Measurements from ENCODE around the gene UNC5C. TPM values are rescaled to one million over a fixed set of nuclear protein-coding genes. Genes with fewer than 3 reads are reported as not detected.

UNC5C gene
- total and polyA plus RNA-seq, 7 experiments from 2014 or later = not detected

GRCh38 chr4:95476121-95476520, 72.7 kb downstream of the UNC5C start:
- H3K4me3 ChIP-seq (ENCODE audit: low read length) = no peak overlapping the region
- Mint-ChIP-seq H3K27me3 (peaks cover 0 to 8% (median 0%) of the 10 kb centered on the region in 5 donors), H3K4me3 (no peak overlapping the region), H3K9me3 (peaks cover 0 to 1% (median 0%) of the 10 kb centered on the region in 11 donors), H3K36me3 (no peaks in the 10 kb centered on the region), H3K27ac (no peak overlapping the region), H3K4me1 (no peaks in the 10 kb centered on the region)
- H3K27me3 ChIP-seq (ENCODE audit: control insufficient read depth in 2 of 2, insufficient read depth in 2 of 2, low read length in 2 of 2) = no peaks in the 10 kb centered on the region
- CTCF ChIA-PET = no interaction called here
- H3K4me1 ChIP-seq (ENCODE audit: control insufficient read depth in 2 of 2, insufficient read depth in 2 of 2, low read length in 2 of 2) = no peaks in the 10 kb centered on the region
- H3K27ac ChIP-seq (ENCODE audit: low read depth, low read length) = no peak overlapping the region
- intact Hi-C loops (cut with micrococcal nuclease) = no loop called here
- no peak for DNase-seq
- no peaks in the 10 kb centered on the region for H3K36me3 ChIP-seq (ENCODE audit: control insufficient read depth in 2 of 3, insufficient read depth in 3 of 3, low read length in 3 of 3)
- H3K9me3 ChIP-seq (ENCODE audit: control insufficient read depth in 2 of 3, low read length in 3 of 3) = no peaks in the 10 kb centered on the region
- POLR2A ChIA-PET = no interaction called here
- no peak for ATAC-seq

GRCh38 chr4:95472534-95472933, 76.2 kb downstream of the UNC5C start:
- DNase-seq = no peak
- H3K4me1 ChIP-seq (ENCODE audit: control insufficient read depth in 2 of 2, insufficient read depth in 2 of 2, low read length in 2 of 2) = no peaks in the 10 kb centered on the region
- H3K36me3 Mint-ChIP-seq = no peaks in the 10 kb centered on the region
- no peaks in the 10 kb centered on the region for H3K36me3 ChIP-seq (ENCODE audit: control insufficient read depth in 2 of 3, insufficient read depth in 3 of 3, low read length in 3 of 3)
- CTCF ChIA-PET = no interaction called here
- POLR2A ChIA-PET = no interaction called here
- H3K9me3 ChIP-seq (ENCODE audit: control insufficient read depth in 2 of 3, low read length in 3 of 3) = no peaks in the 10 kb centered on the region
- no peaks in the 10 kb centered on the region for H3K9me3 Mint-ChIP-seq
- H3K4me1 Mint-ChIP-seq = no peaks in the 10 kb centered on the region
- peaks cover 0 to 8% (median 0%) of the 10 kb centered on the region in 5 donors for H3K27me3 Mint-ChIP-seq
- no peak for ATAC-seq
- no peak overlapping the region for H3K27ac ChIP-seq (ENCODE audit: low read depth, low read length)
- no peaks in the 10 kb centered on the region for H3K27me3 ChIP-seq (ENCODE audit: control insufficient read depth in 2 of 2, insufficient read depth in 2 of 2, low read length in 2 of 2)
- H3K27ac Mint-ChIP-seq = no peak overlapping the region
- intact Hi-C loops (cut with micrococcal nuclease) = no loop called here
- no peak overlapping the region for H3K4me3 Mint-ChIP-seq
- H3K4me3 ChIP-seq (ENCODE audit: low read length) = no peak overlapping the region

- Histone ChIP-seq H3K9me3 (ENCODE audit: control insufficient read depth in 2 of 3, low read length in 3 of 3) (no peaks in the 10 kb centered on the region), H3K27ac (ENCODE audit: low read depth, low read length) (no peak overlapping the region), H3K36me3 (ENCODE audit: control insufficient read depth in 2 of 3, insufficient read depth in 3 of 3, low read length in 3 of 3) (no peaks in the 10 kb centered on the region), H3K4me3 (ENCODE audit: low read length) (no peak overlapping the region), H3K4me1 (ENCODE audit: control insufficient read depth in 2 of 2, insufficient read depth in 2 of 2, low read length in 2 of 2) (no peaks in the 10 kb centered on the region), H3K27me3 (ENCODE audit: control insufficient read depth in 2 of 2, insufficient read depth in 2 of 2, low read length in 2 of 2) (no peaks in the 10 kb centered on the region)
- no peak for DNase-seq
- no peak overlapping the region for H3K4me3 Mint-ChIP-seq
- H3K4me1 Mint-ChIP-seq = peaks cover 0 to 3% (median 0%) of the 10 kb centered on the region in 7 donors
- no peak for ATAC-seq
- no peaks in the 10 kb centered on the region for H3K9me3 Mint-ChIP-seq
- H3K36me3 Mint-ChIP-seq = no peaks in the 10 kb centered on the region
- peaks cover 0 to 13% (median 0%) of the 10 kb centered on the region in 5 donors for H3K27me3 Mint-ChIP-seq
- intact Hi-C loops (cut with micrococcal nuclease) = no loop called here
- CTCF ChIA-PET = no interaction called here
- no peak overlapping the region for H3K27ac Mint-ChIP-seq
- POLR2A ChIA-PET = no interaction called here
Observed at GRCh38 chr4:95470622-95471021, 78.2 kb downstream of the UNC5C start.

- Mint-ChIP-seq H3K4me3 (no peak overlapping the region), H3K36me3 (no peaks in the 10 kb centered on the region), H3K9me3 (no peaks in the 10 kb centered on the region), H3K4me1 (peaks cover 0 to 3% (median 0%) of the 10 kb centered on the region in 7 donors), H3K27me3 (peaks cover 0 to 7% (median 0%) of the 10 kb centered on the region in 5 donors), H3K27ac (no peak overlapping the region)
- no peak overlapping the region for H3K27ac ChIP-seq (ENCODE audit: low read depth, low read length)
- DNase-seq (no peak), ATAC-seq (no peak)
- H3K36me3 ChIP-seq (ENCODE audit: control insufficient read depth in 2 of 3, insufficient read depth in 3 of 3, low read length in 3 of 3) = no peaks in the 10 kb centered on the region
- ChIA-PET POLR2A (no interaction called here), CTCF (no interaction called here)
- H3K4me3 ChIP-seq (ENCODE audit: low read length) = no peak overlapping the region
- intact Hi-C loops (cut with micrococcal nuclease) = no loop called here
- H3K9me3 ChIP-seq (ENCODE audit: control insufficient read depth in 2 of 3, low read length in 3 of 3) = no peaks in the 10 kb centered on the region
- no peaks in the 10 kb centered on the region for H3K27me3 ChIP-seq (ENCODE audit: control insufficient read depth in 2 of 2, insufficient read depth in 2 of 2, low read length in 2 of 2)
- no peaks in the 10 kb centered on the region for H3K4me1 ChIP-seq (ENCODE audit: control insufficient read depth in 2 of 2, insufficient read depth in 2 of 2, low read length in 2 of 2)
Observed at GRCh38 chr4:95469617-95470016, 79.2 kb downstream of the UNC5C start.

- ChIA-PET CTCF (no interaction called here), POLR2A (no interaction called here)
- Mint-ChIP-seq H3K4me1 (peaks cover 0 to 3% (median 0%) of the 10 kb centered on the region in 7 donors), H3K4me3 (no peak overlapping the region), H3K27ac (no peak overlapping the region), H3K36me3 (no peaks in the 10 kb centered on the region), H3K9me3 (no peaks in the 10 kb centered on the region), H3K27me3 (peaks cover 0 to 15% (median 0%) of the 10 kb centered on the region in 5 donors)
- no peaks in the 10 kb centered on the region for H3K27me3 ChIP-seq (ENCODE audit: control insufficient read depth in 2 of 2, insufficient read depth in 2 of 2, low read length in 2 of 2)
- no peak overlapping the region for H3K4me3 ChIP-seq (ENCODE audit: low read length)
- intact Hi-C loops (cut with micrococcal nuclease) = no loop called here
- H3K9me3 ChIP-seq (ENCODE audit: control insufficient read depth in 2 of 3, low read length in 3 of 3) = no peaks in the 10 kb centered on the region
- H3K4me1 ChIP-seq (ENCODE audit: control insufficient read depth in 2 of 2, insufficient read depth in 2 of 2, low read length in 2 of 2) = no peaks in the 10 kb centered on the region
- no peaks in the 10 kb centered on the region for H3K36me3 ChIP-seq (ENCODE audit: control insufficient read depth in 2 of 3, insufficient read depth in 3 of 3, low read length in 3 of 3)
- no peak overlapping the region for H3K27ac ChIP-seq (ENCODE audit: low read depth, low read length)
- ATAC-seq = no peak
- no peak for DNase-seq
Observed at GRCh38 chr4:95466791-95467190, 82.0 kb downstream of the UNC5C start.

GRCh38 chr4:95465010-95465409, 83.8 kb downstream of the UNC5C start:
- POLR2A ChIA-PET = no interaction called here

GRCh38 chr4:95462921-95463320, 85.9 kb downstream of the UNC5C start:
- H3K27me3 Mint-ChIP-seq = peaks cover 0 to 28% (median 3%) of the 10 kb centered on the region in 5 donors
- POLR2A ChIA-PET = no interaction called here
- DNase-seq (no peak), ATAC-seq (no peak)
- Histone ChIP-seq H3K9me3 (ENCODE audit: control insufficient read depth in 2 of 3, low read length in 3 of 3) (no peaks in the 10 kb centered on the region), H3K36me3 (ENCODE audit: control insufficient read depth in 2 of 3, insufficient read depth in 3 of 3, low read length in 3 of 3) (no peaks in the 10 kb centered on the region), H3K4me1 (ENCODE audit: control insufficient read depth in 2 of 2, insufficient read depth in 2 of 2, low read length in 2 of 2) (no peaks in the 10 kb centered on the region), H3K27me3 (ENCODE audit: control insufficient read depth in 2 of 2, insufficient read depth in 2 of 2, low read length in 2 of 2) (no peaks in the 10 kb centered on the region), H3K4me3 (ENCODE audit: low read length) (no peak overlapping the region), H3K27ac (ENCODE audit: low read depth, low read length) (no peak overlapping the region)
- H3K9me3 Mint-ChIP-seq = peaks cover 0 to 4% (median 0%) of the 10 kb centered on the region in 11 donors
- no peaks in the 10 kb centered on the region for H3K36me3 Mint-ChIP-seq
- no peak overlapping the region for H3K4me3 Mint-ChIP-seq
- intact Hi-C loops (cut with micrococcal nuclease) = no loop called here
- H3K4me1 Mint-ChIP-seq = peaks cover 0 to 3% (median 0%) of the 10 kb centered on the region in 7 donors
- CTCF ChIA-PET = no interaction called here
- no peak overlapping the region for H3K27ac Mint-ChIP-seq

More at GRCh38 chr4:95465010-95465409, 83.8 kb downstream of the UNC5C start:
- H3K4me1 ChIP-seq (ENCODE audit: control insufficient read depth in 2 of 2, insufficient read depth in 2 of 2, low read length in 2 of 2) = no peaks in the 10 kb centered on the region
- no peaks in the 10 kb centered on the region for H3K27me3 ChIP-seq (ENCODE audit: control insufficient read depth in 2 of 2, insufficient read depth in 2 of 2, low read length in 2 of 2)
- intact Hi-C loops (cut with micrococcal nuclease) = no loop called here
- CTCF ChIA-PET = no interaction called here
- no peak for ATAC-seq
- no peak overlapping the region for H3K4me3 Mint-ChIP-seq
- H3K36me3 ChIP-seq (ENCODE audit: control insufficient read depth in 2 of 3, insufficient read depth in 3 of 3, low read length in 3 of 3) = no peaks in the 10 kb centered on the region
- DNase-seq = no peak
- no peak overlapping the region for H3K27ac ChIP-seq (ENCODE audit: low read depth, low read length)
- H3K36me3 Mint-ChIP-seq = no peaks in the 10 kb centered on the region
- no peak overlapping the region for H3K27ac Mint-ChIP-seq
- peaks cover 0 to 28% (median 3%) of the 10 kb centered on the region in 5 donors for H3K27me3 Mint-ChIP-seq
- peaks cover 0 to 4% (median 0%) of the 10 kb centered on the region in 11 donors for H3K9me3 Mint-ChIP-seq
- H3K9me3 ChIP-seq (ENCODE audit: control insufficient read depth in 2 of 3, low read length in 3 of 3) = no peaks in the 10 kb centered on the region
- no peak overlapping the region for H3K4me3 ChIP-seq (ENCODE audit: low read length)
- peaks cover 0 to 3% (median 0%) of the 10 kb centered on the region in 7 donors for H3K4me1 Mint-ChIP-seq
